Hematopoietic multipotent progenitor cell (in vitro differentiated cells): ENCODE results near the gene TMPRSS11E. TPM values are rescaled to one million over a fixed set of nuclear protein-coding genes. Genes with fewer than 3 reads are reported as not detected.
"Not testable (repeated sequence)": the region's sequence is repeated elsewhere in the genome, so short reads cannot be mapped to it uniquely, and the experiment has no call there.

ENCODE experiments used
- DNase-seq, 3 donors: peaks; one replicate each; pipeline ENCODE4 v3.0.0-alpha.2; 2011 to 2015; ENCODE audit warnings: low read depth in 2 of 3, low spot score in 2 of 3
- total RNA-seq: library from RNA; depleted of rRNA; stranded (reverse); fragments of >200 nt; gene quantifications from one replicate; pipeline ENCODE4 v1.2.3, GENCODE V29; 2012

Gene TMPRSS11E
- total RNA-seq = not detected

- no peak for DNase-seq
These were observed at the start of gene TMPRSS11E for GRCh38 chr4:68447201-68447600. Gene TMPRSS11E (plus strand): TSS chr4:68447463. CDS start chr4:68447513, 50 bp downstream.

GRCh38 chr4:68399306-68399705 lies 48.0 kb upstream of the TMPRSS11E start:
- no peak for DNase-seq

- DNase-seq = no peak
These were observed 46.0 kb upstream of the TMPRSS11E start for GRCh38 chr4:68401231-68401630.

GRCh38 chr4:68404153-68404552 lies 43.1 kb upstream of the TMPRSS11E start:
- no peak for DNase-seq

- DNase-seq = not testable (repeated sequence)
These were observed 41.4 kb upstream of the TMPRSS11E start for GRCh38 chr4:68405718-68406478.

- no peak for DNase-seq
These were observed 40.8 kb upstream of the TMPRSS11E start for GRCh38 chr4:68406479-68406859.

GRCh38 chr4:68407015-68407867 lies 40.0 kb upstream of the TMPRSS11E start:
- not testable (repeated sequence) for DNase-seq

GRCh38 chr4:68407868-68408190 lies 39.4 kb upstream of the TMPRSS11E start:
- DNase-seq = no peak

GRCh38 chr4:68410149-68410548 lies 37.1 kb upstream of the TMPRSS11E start:
- DNase-seq = no peak

- no peak for DNase-seq
These were observed 36.6 kb upstream of the TMPRSS11E start for GRCh38 chr4:68410643-68411042.

GRCh38 chr4:68412031-68412430 lies 35.2 kb upstream of the TMPRSS11E start:
- DNase-seq = not testable (repeated sequence)

- DNase-seq = no peak
These were observed 30.7 kb upstream of the TMPRSS11E start for GRCh38 chr4:68416591-68416990.

GRCh38 chr4:68426516-68426915 lies 20.7 kb upstream of the TMPRSS11E start:
- DNase-seq = no peak

GRCh38 chr4:68430337-68430736 lies 16.9 kb upstream of the TMPRSS11E start:
- DNase-seq = no peak

GRCh38 chr4:68432320-68432719 lies 14.9 kb upstream of the TMPRSS11E start:
- DNase-seq = no peak

GRCh38 chr4:68433582-68433981 lies 13.7 kb upstream of the TMPRSS11E start:
- DNase-seq = no peak

GRCh38 chr4:68434277-68434676 lies 13.0 kb upstream of the TMPRSS11E start:
- DNase-seq = no peak

GRCh38 chr4:68434836-68435235 lies 12.4 kb upstream of the TMPRSS11E start:
- no peak for DNase-seq

- no peak for DNase-seq
These were observed 2.2 kb upstream of the TMPRSS11E start for GRCh38 chr4:68445111-68445510.

- no peak for DNase-seq
These were observed 4.3 kb downstream of the TMPRSS11E start for GRCh38 chr4:68451246-68452211.

GRCh38 chr4:68460085-68460484 lies 12.8 kb downstream of the TMPRSS11E start:
- DNase-seq = no peak
